Measurements from ENCODE around the gene PXDN.

Gene PXDN

DNA sequence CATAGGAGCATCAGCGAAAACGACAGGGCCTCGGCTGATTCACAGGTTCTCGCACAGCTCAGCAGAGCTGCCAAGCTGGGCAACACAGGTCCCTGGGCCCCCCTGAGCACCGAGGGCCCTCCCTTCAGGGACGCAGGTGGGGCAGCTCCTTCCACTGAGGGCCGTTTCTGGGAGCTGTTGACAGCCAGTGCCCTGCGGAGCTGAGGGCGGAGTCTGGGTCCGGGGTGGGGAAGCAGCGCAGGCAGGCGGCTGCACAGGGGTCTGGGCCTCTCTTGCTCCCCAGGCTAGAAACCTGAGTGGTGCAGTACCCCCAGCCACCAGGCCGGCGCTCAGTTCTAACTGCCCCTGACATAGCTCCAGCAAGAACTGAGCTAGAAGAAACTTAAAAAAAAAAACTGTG, 65.7 kb downstream of the PXDN start:
- Histone ChIP-seq H3F3A (ENCODE audit: low read depth) (no peaks in the 10 kb centered on the region), H2AFZ (ENCODE audit: low read length) (no peak overlapping the region), H3K4me3 (ENCODE audit: low read length, poor library complexity, severe bottlenecking) (no peak overlapping the region), H3K9ac (ENCODE audit: low read depth, low read length, poor library complexity, severe bottlenecking) (no peak overlapping the region), H3K4me2 (ENCODE audit: low read depth, low read length, poor library complexity, severe bottlenecking) (no peak overlapping the region), H3K4me1 (ENCODE audit: insufficient read depth, low read length, poor library complexity, severe bottlenecking) (no peaks in the 10 kb centered on the region), H3K79me2 (ENCODE audit: insufficient read depth, low read length) (no peaks in the 10 kb centered on the region), H3K9me2 (replicated peaks; ENCODE audit: low read depth, low read length) (no peaks in the 10 kb centered on the region), H3K9me3 (ENCODE audit: insufficient read depth, low read depth, low read length) (no peaks in the 10 kb centered on the region), H3K36me3 (ENCODE audit: insufficient read depth, low read length) (peaks cover 79% of the 10 kb centered on the region; the same call in 1 of the 2 replicates), H4K20me1 (ENCODE audit: insufficient read depth, low read length, poor library complexity, severe bottlenecking) (no peaks in the 10 kb centered on the region), H3K27me3 (ENCODE audit: insufficient read depth, low read length, poor library complexity, severe bottlenecking) (no peaks in the 10 kb centered on the region)
- TF ChIP-seq EZH2phosphoT487 (IDR thresholded peaks at IDR 0.05; ENCODE audit: borderline replicate concordance) = no peak
- TF ChIP-seq, protein P1, sequence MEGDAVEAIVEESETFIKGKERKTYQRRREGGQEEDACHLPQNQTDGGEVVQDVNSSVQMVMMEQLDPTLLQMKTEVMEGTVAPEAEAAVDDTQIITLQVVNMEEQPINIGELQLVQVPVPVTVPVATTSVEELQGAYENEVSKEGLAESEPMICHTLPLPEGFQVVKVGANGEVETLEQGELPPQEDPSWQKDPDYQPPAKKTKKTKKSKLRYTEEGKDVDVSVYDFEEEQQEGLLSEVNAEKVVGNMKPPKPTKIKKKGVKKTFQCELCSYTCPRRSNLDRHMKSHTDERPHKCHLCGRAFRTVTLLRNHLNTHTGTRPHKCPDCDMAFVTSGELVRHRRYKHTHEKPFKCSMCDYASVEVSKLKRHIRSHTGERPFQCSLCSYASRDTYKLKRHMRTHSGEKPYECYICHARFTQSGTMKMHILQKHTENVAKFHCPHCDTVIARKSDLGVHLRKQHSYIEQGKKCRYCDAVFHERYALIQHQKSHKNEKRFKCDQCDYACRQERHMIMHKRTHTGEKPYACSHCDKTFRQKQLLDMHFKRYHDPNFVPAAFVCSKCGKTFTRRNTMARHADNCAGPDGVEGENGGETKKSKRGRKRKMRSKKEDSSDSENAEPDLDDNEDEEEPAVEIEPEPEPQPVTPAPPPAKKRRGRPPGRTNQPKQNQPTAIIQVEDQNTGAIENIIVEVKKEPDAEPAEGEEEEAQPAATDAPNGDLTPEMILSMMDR (conservative IDR thresholded peaks at IDR 0.05; ENCODE audit: low read length) = no peak

DNA sequence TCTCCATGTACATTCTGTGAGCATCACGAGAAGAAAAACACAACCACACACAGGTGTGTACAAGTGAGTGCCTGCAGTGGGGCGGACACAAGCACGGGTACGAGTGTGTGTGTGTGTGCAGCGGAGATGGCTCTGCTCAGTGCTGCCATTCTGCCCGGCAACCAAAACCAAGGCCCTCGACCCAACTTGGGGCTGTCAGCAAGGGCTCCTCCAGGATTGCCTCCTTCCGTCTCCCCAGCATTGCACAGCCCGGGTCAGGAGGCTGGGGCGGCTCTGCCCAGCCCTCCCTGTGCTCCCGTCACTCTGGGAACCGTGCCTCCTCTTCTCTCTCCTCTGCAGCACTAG, 66.5 kb downstream of the PXDN start:
- Histone ChIP-seq H3K27me3 (ENCODE audit: insufficient read depth, low read length, poor library complexity, severe bottlenecking) (no peaks in the 10 kb centered on the region), H2AFZ (ENCODE audit: low read length) (no peak overlapping the region), H3K9ac (ENCODE audit: low read depth, low read length, poor library complexity, severe bottlenecking) (no peak overlapping the region), H3K79me2 (ENCODE audit: insufficient read depth, low read length) (no peaks in the 10 kb centered on the region), H3K36me3 (ENCODE audit: insufficient read depth, low read length) (peaks cover 86% of the 10 kb centered on the region; the same call in 1 of the 2 replicates), H3K9me2 (replicated peaks; ENCODE audit: low read depth, low read length) (no peaks in the 10 kb centered on the region), H3K4me3 (ENCODE audit: low read length, poor library complexity, severe bottlenecking) (no peak overlapping the region), H3K4me1 (ENCODE audit: insufficient read depth, low read length, poor library complexity, severe bottlenecking) (no peaks in the 10 kb centered on the region), H4K20me1 (ENCODE audit: insufficient read depth, low read length, poor library complexity, severe bottlenecking) (no peaks in the 10 kb centered on the region), H3F3A (ENCODE audit: low read depth) (no peaks in the 10 kb centered on the region), H3K9me3 (ENCODE audit: insufficient read depth, low read depth, low read length) (no peaks in the 10 kb centered on the region), H3K4me2 (ENCODE audit: low read depth, low read length, poor library complexity, severe bottlenecking) (no peak overlapping the region)
- no peak for TF ChIP-seq EZH2phosphoT487 (IDR thresholded peaks at IDR 0.05; ENCODE audit: borderline replicate concordance)
- TF ChIP-seq, protein P1 (conservative IDR thresholded peaks at IDR 0.05; ENCODE audit: low read length) = no peak

DNA sequence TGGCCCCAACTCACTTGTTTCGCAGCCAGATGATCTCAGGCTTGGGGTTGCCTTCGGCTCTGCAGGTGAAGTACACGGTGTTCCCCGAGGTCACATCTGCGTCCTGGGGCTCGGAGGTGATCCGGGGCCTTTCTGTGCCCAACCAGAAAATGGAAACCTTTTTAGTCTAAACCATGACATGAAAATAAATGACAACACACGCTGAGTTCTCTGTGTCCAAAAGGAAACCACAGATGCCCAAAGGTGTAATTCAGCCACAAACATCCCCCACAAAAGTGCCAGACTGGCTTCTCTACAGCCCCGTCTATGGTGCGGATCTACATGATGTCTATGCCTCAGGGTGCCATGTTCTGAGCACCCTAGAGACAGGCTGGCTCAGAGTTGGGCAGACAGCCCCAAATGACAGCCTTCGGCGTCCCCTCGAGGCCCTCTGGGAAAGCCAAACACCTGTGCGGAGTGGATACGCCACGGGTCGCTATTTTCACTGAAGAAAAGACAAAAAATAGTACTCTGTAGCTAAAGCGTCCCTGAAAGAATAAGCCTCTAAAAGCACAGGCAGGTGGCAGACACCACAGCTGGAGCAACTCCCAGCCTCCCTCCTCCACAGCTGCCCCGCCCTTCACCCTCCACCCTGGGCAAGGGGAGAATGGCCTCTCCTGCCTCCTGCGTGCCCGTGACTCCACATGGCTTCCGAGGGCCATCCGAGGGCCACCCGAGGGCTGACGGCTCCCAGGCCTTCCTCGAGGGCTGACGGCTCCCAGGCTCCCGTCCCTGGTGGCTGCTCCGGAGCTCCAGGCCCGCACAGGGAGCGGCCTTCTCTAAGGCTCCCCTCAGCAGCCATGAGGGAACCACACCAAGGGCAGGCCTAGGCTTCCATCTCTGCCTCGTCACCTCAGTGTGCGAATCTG, 67.1 kb downstream of the PXDN start:
- Histone ChIP-seq H3F3A (ENCODE audit: low read depth) (no peaks in the 10 kb centered on the region), H3K4me1 (ENCODE audit: insufficient read depth, low read length, poor library complexity, severe bottlenecking) (no peaks in the 10 kb centered on the region), H3K9ac (ENCODE audit: low read depth, low read length, poor library complexity, severe bottlenecking) (no peak overlapping the region), H3K4me3 (ENCODE audit: low read length, poor library complexity, severe bottlenecking) (no peak overlapping the region), H3K9me3 (ENCODE audit: insufficient read depth, low read depth, low read length) (no peaks in the 10 kb centered on the region), H3K79me2 (ENCODE audit: insufficient read depth, low read length) (no peaks in the 10 kb centered on the region), H4K20me1 (ENCODE audit: insufficient read depth, low read length, poor library complexity, severe bottlenecking) (no peaks in the 10 kb centered on the region), H3K27me3 (ENCODE audit: insufficient read depth, low read length, poor library complexity, severe bottlenecking) (no peaks in the 10 kb centered on the region), H3K4me2 (ENCODE audit: low read depth, low read length, poor library complexity, severe bottlenecking) (no peak overlapping the region), H2AFZ (ENCODE audit: low read length) (no peak overlapping the region), H3K9me2 (replicated peaks; ENCODE audit: low read depth, low read length) (no peaks in the 10 kb centered on the region), H3K36me3 (ENCODE audit: insufficient read depth, low read length) (peaks cover 87% of the 10 kb centered on the region; the same call in 1 of the 2 replicates)
- no peak for TF ChIP-seq EZH2phosphoT487 (IDR thresholded peaks at IDR 0.05; ENCODE audit: borderline replicate concordance)
- TF ChIP-seq, protein P1 (conservative IDR thresholded peaks at IDR 0.05; ENCODE audit: low read length) = no peak

Measured in Loucy (cell line).